ENCODE data around the gene SARM1. TPM values are rescaled to one million over a fixed set of nuclear protein-coding genes. Genes with fewer than 3 reads are reported as not detected.

The SARM1 gene
- total RNA-seq, 2 experiments from 2014 or later = 18.1 to 21.9 TPM

- CTCF ChIA-PET = interaction anchor here (0.7 to 4.1 kb wide), 4 partner anchors 11 to 90 kb away, joined by 3 to 26 read pairs (median 3); no protein-coding TSS in a partner anchor
- Mint-ChIP-seq H3K36me3 (ENCODE audit: low read depth) (no peaks in the 10 kb centered on the region), H3K4me3 (peak within 1 kb of the TSS; percentile 75), H3K27ac (peak within 1 kb of the TSS; percentile 19), H3K27me3 (peaks cover 11% of the 10 kb centered on the region), H3K4me1 (peaks cover 14% of the 10 kb centered on the region), H3K9me3 (ENCODE audit: low read depth) (no peaks in the 10 kb centered on the region)
- ATAC-seq (peak; percentile 87), DNase-seq (peak; percentile 73)
- intact Hi-C loops (cut with DNase I, micrococcal nuclease) = loop anchor here in 1 of 2 experiments (5.0 kb wide), 1 partner anchor 49 kb away; the partner anchor contains the start of gene POLDIP2
- POLR2A ChIA-PET = interaction anchor here (0.6 to 1.0 kb wide), 2 partner anchors 15 to 1005 kb away, joined by 6 to 7 read pairs; no protein-coding TSS in a partner anchor
These were observed 34.4 kb downstream of the SARM1 start, which contains the start of gene SLC46A1 for GRCh38 chr17:28405632-28406472. Gene SLC46A1 (minus strand): TSS chr17:28406212. CDS start chr17:28406114, 98 bp downstream.

DNA sequence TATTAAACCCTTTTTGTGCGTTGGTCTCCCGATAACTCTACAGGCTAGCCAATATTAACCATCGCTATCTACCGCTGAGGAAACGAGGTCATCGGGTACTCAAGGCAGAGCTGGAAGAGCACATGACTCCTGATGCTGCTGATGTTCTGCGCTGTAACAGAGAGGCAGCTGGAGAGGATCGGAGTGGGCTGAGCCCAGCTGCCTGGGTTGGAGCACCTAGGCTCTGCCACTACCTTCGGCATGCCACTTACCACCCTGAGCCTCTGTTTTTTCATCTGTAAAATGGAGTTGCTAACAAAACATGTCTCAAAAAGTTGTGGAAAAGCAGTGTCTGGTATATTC is 35.0 kb downstream of the SARM1 start:
- H3K9me3 Mint-ChIP-seq (ENCODE audit: low read depth) = no peaks in the 10 kb centered on the region
- ATAC-seq (peak; percentile 42), DNase-seq (no peak)
- peak overlapping the region; percentile 75 for H3K4me3 Mint-ChIP-seq
- H3K36me3 Mint-ChIP-seq (ENCODE audit: low read depth) = no peaks in the 10 kb centered on the region
- H3K4me1 Mint-ChIP-seq = peaks cover 12% of the 10 kb centered on the region
- H3K27ac Mint-ChIP-seq = peak overlapping the region; percentile 2
- peaks cover 12% of the 10 kb centered on the region for H3K27me3 Mint-ChIP-seq
- POLR2A ChIA-PET = no interaction called here
- intact Hi-C loops (cut with DNase I, micrococcal nuclease) = loop anchor here in 1 of 2 experiments (5.0 kb wide), 1 partner anchor 49 kb away; the partner anchor contains the start of gene POLDIP2
- CTCF ChIA-PET = interaction anchor here (0.7 to 4.1 kb wide), 3 partner anchors 10 to 89 kb away, joined by 3 to 26 read pairs (median 3); no protein-coding TSS in a partner anchor

- DNase-seq (no peak), ATAC-seq (no peak)
- H3K27ac Mint-ChIP-seq = no peak overlapping the region
- H3K4me3 Mint-ChIP-seq = no peak overlapping the region
- H3K36me3 Mint-ChIP-seq (ENCODE audit: low read depth) = no peaks in the 10 kb centered on the region
- intact Hi-C loops (cut with DNase I, micrococcal nuclease) = loop anchor here in 1 of 2 experiments (5.0 kb wide), 1 partner anchor 50 kb away; the partner anchor contains the start of gene POLDIP2
- ChIA-PET CTCF (interaction anchor here (4.1 kb wide), 1 partner anchor 9 kb away, joined by 26 read pairs; no protein-coding TSS in a partner anchor), POLR2A (no interaction called here)
- H3K9me3 Mint-ChIP-seq (ENCODE audit: low read depth) = no peaks in the 10 kb centered on the region
- H3K27me3 Mint-ChIP-seq = peaks cover 12% of the 10 kb centered on the region
- peaks cover 8% of the 10 kb centered on the region for H3K4me1 Mint-ChIP-seq
These were observed 35.9 kb downstream of the SARM1 start for GRCh38 chr17:28407130-28407973.

DNA sequence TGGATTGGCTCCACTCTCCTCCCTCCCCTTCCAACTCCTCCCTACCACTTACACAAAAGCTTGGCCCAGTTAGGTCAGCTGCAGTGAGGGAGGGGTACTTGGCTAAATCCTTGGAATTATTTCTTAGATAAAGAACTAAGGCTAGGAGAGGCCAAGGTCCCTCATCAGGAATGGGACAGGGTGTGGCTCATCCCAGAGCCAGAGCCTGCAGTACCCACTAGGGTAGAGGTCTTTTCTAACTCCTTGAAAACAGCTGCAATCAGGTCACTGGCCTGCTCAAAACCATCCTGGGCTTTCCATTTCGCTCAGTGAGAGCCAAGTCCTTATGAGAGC is 36.4 kb downstream of the SARM1 start:
- no peak for ATAC-seq
- H3K4me1 Mint-ChIP-seq = peaks cover 8% of the 10 kb centered on the region

DNA sequence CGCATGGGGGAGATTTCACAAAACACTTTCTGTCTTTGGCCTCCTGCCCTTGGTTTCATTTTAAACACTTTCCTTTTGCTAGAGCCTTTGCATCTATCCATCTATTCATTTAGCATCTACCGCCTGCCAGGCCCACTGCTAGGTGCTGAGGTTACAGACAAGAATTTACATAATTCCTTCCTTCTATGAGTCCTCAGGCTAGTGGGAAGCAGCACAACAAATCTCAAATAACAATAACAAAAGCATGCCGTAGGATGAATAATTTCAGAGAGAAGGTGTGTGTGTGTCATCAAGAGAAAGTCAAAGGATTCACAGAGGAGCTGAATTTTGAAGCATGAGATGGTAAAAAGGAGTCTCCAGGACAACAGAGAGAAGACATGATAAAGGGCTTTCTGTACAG is 40.6 kb downstream of the SARM1 start:
- no peak for DNase-seq
- CTCF ChIA-PET = no interaction called here
- intact Hi-C loops (cut with DNase I, micrococcal nuclease) = no loop called here

More for the DNA sequence above, 36.4 kb downstream of the SARM1 start:
- no peak for DNase-seq
- H3K27me3 Mint-ChIP-seq = peaks cover 12% of the 10 kb centered on the region
- no peak overlapping the region for H3K27ac Mint-ChIP-seq
- H3K36me3 Mint-ChIP-seq (ENCODE audit: low read depth) = no peaks in the 10 kb centered on the region
- CTCF ChIA-PET = interaction anchor here (0.6 to 4.1 kb wide), 2 partner anchors 9 to 90 kb away, joined by 3 to 26 read pairs; no protein-coding TSS in a partner anchor
- H3K9me3 Mint-ChIP-seq (ENCODE audit: low read depth) = no peaks in the 10 kb centered on the region
- intact Hi-C loops (cut with DNase I, micrococcal nuclease) = loop anchor here in 1 of 2 experiments (5.0 kb wide), 1 partner anchor 51 kb away; the partner anchor contains the start of gene POLDIP2
- POLR2A ChIA-PET = no interaction called here
- H3K4me3 Mint-ChIP-seq = no peak overlapping the region

GRCh38 chr17:28413804-28414203 is 42.3 kb downstream of the SARM1 start:
- Mint-ChIP-seq H3K9me3 (ENCODE audit: low read depth) (no peaks in the 10 kb centered on the region), H3K27me3 (peaks cover 10% of the 10 kb centered on the region), H3K36me3 (ENCODE audit: low read depth) (no peaks in the 10 kb centered on the region), H3K27ac (no peak overlapping the region), H3K4me1 (no peaks in the 10 kb centered on the region), H3K4me3 (no peak overlapping the region)
- intact Hi-C loops (cut with DNase I, micrococcal nuclease) = no loop called here
- no peak for ATAC-seq
- POLR2A ChIA-PET = no interaction called here
- CTCF ChIA-PET = interaction anchor here (0.6 to 1.1 kb wide), 2 partner anchors 9 to 63 kb away, joined by 3 to 4 read pairs; no protein-coding TSS in a partner anchor
- no peak for DNase-seq

More for the DNA sequence above, 40.6 kb downstream of the SARM1 start:
- H3K27me3 Mint-ChIP-seq = peaks cover 16% of the 10 kb centered on the region
- H3K4me3 Mint-ChIP-seq = no peak overlapping the region
- ATAC-seq = no peak
- H3K27ac Mint-ChIP-seq = no peak overlapping the region
- H3K4me1 Mint-ChIP-seq = no peaks in the 10 kb centered on the region
- POLR2A ChIA-PET = no interaction called here
- H3K9me3 Mint-ChIP-seq (ENCODE audit: low read depth) = no peaks in the 10 kb centered on the region
- no peaks in the 10 kb centered on the region for H3K36me3 Mint-ChIP-seq (ENCODE audit: low read depth)

DNA sequence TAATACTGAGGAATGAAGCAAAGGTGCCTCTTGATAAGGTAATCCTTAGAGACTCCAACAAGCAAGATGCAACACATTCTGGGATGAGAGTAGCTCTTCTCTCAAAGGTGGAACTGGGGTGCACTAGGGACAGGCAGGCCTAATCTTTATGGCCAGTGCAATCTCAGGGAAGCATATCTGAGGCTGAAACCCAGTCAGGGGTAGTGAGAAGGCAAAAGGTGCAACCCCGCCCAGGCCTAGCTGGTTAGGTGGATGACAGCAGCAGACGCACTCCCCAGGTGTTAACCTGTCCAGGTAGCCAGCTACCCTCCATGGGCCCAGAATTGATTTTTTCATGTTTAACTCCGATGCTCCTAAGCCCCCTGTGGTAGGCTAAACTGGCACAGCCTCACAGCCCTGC is 44.4 kb downstream of the SARM1 start:
- H3K36me3 Mint-ChIP-seq (ENCODE audit: low read depth) = no peaks in the 10 kb centered on the region

GRCh38 chr17:28416703-28417311 is 45.3 kb downstream of the SARM1 start:
- Mint-ChIP-seq H3K27ac (no peak overlapping the region), H3K36me3 (ENCODE audit: low read depth) (no peaks in the 10 kb centered on the region), H3K4me3 (no peak overlapping the region), H3K27me3 (peaks cover 6% of the 10 kb centered on the region), H3K9me3 (ENCODE audit: low read depth) (no peaks in the 10 kb centered on the region), H3K4me1 (no peaks in the 10 kb centered on the region)
- intact Hi-C loops (cut with DNase I, micrococcal nuclease) = loop anchor here (2.0 to 5.0 kb wide), 3 partner anchors 32 to 235 kb away; no protein-coding TSS in a partner anchor
- DNase-seq (peak; percentile 75), ATAC-seq (peak; percentile 96)
- ChIA-PET CTCF (interaction anchor here (0.6 to 3.0 kb wide), 28 partner anchors 8 to 750 kb away, joined by 3 to 26 read pairs (median 4); partner anchors contain the start of genes IFT20, SARM1, SLC46A1 and TNFAIP1), POLR2A (interaction anchor here (0.6 kb wide), 1 partner anchor 89 kb away, joined by 3 read pairs; no protein-coding TSS in a partner anchor)

More for the DNA sequence above, 44.4 kb downstream of the SARM1 start:
- no peak overlapping the region for H3K27ac Mint-ChIP-seq
- CTCF ChIA-PET = interaction anchor here (0.7 to 3.0 kb wide), 17 partner anchors 9 to 751 kb away, joined by 3 to 26 read pairs (median 4); partner anchors contain the start of genes IFT20, PIGS, SARM1 and SLC46A1
- ATAC-seq (no peak), DNase-seq (no peak)
- POLR2A ChIA-PET = interaction anchor here (0.5 kb wide), 1 partner anchor 180 kb away, joined by 3 read pairs; no protein-coding TSS in a partner anchor
- H3K4me3 Mint-ChIP-seq = no peak overlapping the region
- H3K27me3 Mint-ChIP-seq = peaks cover 7% of the 10 kb centered on the region
- intact Hi-C loops (cut with DNase I, micrococcal nuclease) = loop anchor here (2.0 to 5.0 kb wide), 3 partner anchors 31 to 234 kb away; no protein-coding TSS in a partner anchor
- no peaks in the 10 kb centered on the region for H3K4me1 Mint-ChIP-seq
- no peaks in the 10 kb centered on the region for H3K9me3 Mint-ChIP-seq (ENCODE audit: low read depth)

DNA sequence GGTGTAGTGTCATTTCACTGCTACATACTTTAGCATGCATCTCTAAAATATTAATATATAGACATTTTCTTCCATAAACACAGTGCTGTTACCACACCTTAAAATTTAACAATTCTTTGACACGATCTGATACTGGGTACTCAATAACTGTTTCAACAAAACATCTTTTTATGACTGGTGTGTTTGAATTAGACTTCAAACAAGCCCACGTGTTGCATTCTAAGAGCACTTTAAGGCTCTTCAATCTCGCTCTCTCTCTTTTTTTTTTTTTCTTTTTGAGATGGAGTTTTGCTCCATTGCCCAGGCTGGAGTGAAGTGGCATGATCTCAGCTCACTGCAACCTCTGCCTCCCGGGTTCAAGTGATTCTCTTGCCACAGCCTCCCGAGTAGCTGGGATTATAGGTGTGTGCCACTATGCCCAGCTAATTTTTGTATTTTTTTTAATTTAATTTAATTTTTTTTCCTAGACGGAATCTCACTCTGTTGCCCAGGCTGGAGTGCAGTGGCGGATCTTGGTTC is 50.4 kb downstream of the SARM1 start:
- H3K9me3 Mint-ChIP-seq (ENCODE audit: low read depth) = no peaks in the 10 kb centered on the region
- DNase-seq (no peak), ATAC-seq (no peak)
- no peaks in the 10 kb centered on the region for H3K27me3 Mint-ChIP-seq
- no peak overlapping the region for H3K4me3 Mint-ChIP-seq
- no peak overlapping the region for H3K27ac Mint-ChIP-seq
- intact Hi-C loops (cut with DNase I, micrococcal nuclease) = no loop called here
- H3K36me3 Mint-ChIP-seq (ENCODE audit: low read depth) = no peaks in the 10 kb centered on the region
- H3K4me1 Mint-ChIP-seq = no peaks in the 10 kb centered on the region
- POLR2A ChIA-PET = interaction anchor here (0.7 kb wide), 1 partner anchor 87 kb away, joined by 3 read pairs; the partner anchor contains the start of gene IFT20
- CTCF ChIA-PET = interaction anchor here (0.7 to 1.3 kb wide), 2 partner anchors 20 to 190 kb away, joined by 3 to 6 read pairs; no protein-coding TSS in a partner anchor

DNA sequence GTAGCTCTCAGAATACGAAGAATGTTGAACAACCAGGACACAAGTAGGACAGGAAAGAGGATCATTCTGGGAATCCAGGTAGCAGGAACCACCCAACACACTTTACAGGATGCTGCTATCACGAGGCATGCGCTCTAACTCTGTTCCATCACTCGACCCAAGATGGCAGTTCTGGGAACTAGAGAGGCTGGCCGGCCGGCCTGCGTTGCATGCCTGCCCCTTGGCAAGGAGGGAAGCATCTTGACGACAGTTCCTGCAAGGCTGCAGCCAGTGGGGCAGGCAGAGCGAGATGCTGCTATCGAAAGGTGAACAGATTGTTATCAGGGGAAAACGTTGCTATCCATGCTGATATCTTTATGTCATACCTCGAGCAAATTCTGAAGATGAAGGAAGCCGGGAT is 53.7 kb downstream of the SARM1 start:
- DNase-seq (no peak), ATAC-seq (no peak)
- intact Hi-C loops (cut with DNase I, micrococcal nuclease) = no loop called here
- no peaks in the 10 kb centered on the region for H3K9me3 Mint-ChIP-seq (ENCODE audit: low read depth)
- no peaks in the 10 kb centered on the region for H3K27me3 Mint-ChIP-seq
- no peaks in the 10 kb centered on the region for H3K4me1 Mint-ChIP-seq
- ChIA-PET POLR2A (interaction anchor here (0.6 kb wide), 1 partner anchor 932 kb away, joined by 11 read pairs; no protein-coding TSS in a partner anchor), CTCF (interaction anchor here (0.6 to 1.0 kb wide), 3 partner anchors 9 to 129 kb away, joined by 3 to 4 read pairs (median 3); no protein-coding TSS in a partner anchor)
- no peak overlapping the region for H3K4me3 Mint-ChIP-seq
- H3K36me3 Mint-ChIP-seq (ENCODE audit: low read depth) = no peaks in the 10 kb centered on the region
- no peak overlapping the region for H3K27ac Mint-ChIP-seq
